Measurements from ENCODE around the gene CSF1R. TPM values are rescaled to one million over a fixed set of nuclear protein-coding genes. Genes with fewer than 3 reads are reported as not detected.

CSF1R gene
- polyA plus RNA-seq, 2 of the 4 experiments (the other 2 are of a cell fraction), result 0.06 TPM; not detected in 1

DNA sequence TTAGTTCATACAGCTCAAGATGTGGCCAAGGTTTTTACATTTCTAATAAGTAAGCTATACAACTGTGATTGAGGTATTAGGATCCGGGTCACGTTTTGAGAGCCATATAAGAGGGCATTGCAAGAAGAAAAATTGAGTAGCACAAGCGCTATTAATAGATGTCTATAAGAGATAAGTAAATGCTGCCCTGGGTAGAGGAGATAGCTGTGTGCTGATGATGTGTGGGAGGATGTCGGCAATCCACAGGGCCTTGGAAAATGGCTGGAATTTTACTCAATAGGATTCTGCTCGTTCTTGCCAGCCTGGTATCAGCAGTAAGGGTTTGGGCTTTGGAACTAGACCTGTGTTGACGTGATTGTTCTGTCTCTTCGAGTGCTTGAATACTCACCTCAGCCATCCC, 41.6 kb downstream of the CSF1R start:
- Histone ChIP-seq H3K4me1 (no peaks in the 10 kb centered on the region), H3K4me2 (no peak overlapping the region), H3K27ac (no peak overlapping the region), H3K9me3 (no peaks in the 10 kb centered on the region), H3K4me3 (no peak overlapping the region)
- ChIA-PET CTCF (interaction anchor here (0.6 to 1.7 kb wide), 4 partner anchors 8 to 83 kb away, joined by 3 to 8 read pairs (median 3); no protein-coding TSS in a partner anchor), POLR2A (no interaction called here)
- FAIRE-seq (no peak), DNase-seq (ENCODE audit: low read depth in 1 of 2, low spot score in 1 of 2) (no peak), ATAC-seq (no peak)
- no peak for TF ChIP-seq HDAC2 (IDR thresholded peaks at IDR 0.05)
- TF ChIP-seq TP53 (CRISPR knock-in tag; IDR thresholded peaks at IDR 0.05), result no peak
- TF ChIP-seq RCOR1 (IDR thresholded peaks at IDR 0.05; ENCODE audit: low read depth, low read length), result no peak
- TF ChIP-seq, protein P1, sequence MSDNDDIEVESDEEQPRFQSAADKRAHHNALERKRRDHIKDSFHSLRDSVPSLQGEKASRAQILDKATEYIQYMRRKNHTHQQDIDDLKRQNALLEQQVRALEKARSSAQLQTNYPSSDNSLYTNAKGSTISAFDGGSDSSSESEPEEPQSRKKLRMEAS (IDR thresholded peaks at IDR 0.05), result no peak
- TF ChIP-seq CEBPB (IDR thresholded peaks at IDR 0.05), result no peak
- TF ChIP-seq FOSB (CRISPR knock-in tag; IDR thresholded peaks at IDR 0.05), result no peak
- TF ChIP-seq, protein P2, sequence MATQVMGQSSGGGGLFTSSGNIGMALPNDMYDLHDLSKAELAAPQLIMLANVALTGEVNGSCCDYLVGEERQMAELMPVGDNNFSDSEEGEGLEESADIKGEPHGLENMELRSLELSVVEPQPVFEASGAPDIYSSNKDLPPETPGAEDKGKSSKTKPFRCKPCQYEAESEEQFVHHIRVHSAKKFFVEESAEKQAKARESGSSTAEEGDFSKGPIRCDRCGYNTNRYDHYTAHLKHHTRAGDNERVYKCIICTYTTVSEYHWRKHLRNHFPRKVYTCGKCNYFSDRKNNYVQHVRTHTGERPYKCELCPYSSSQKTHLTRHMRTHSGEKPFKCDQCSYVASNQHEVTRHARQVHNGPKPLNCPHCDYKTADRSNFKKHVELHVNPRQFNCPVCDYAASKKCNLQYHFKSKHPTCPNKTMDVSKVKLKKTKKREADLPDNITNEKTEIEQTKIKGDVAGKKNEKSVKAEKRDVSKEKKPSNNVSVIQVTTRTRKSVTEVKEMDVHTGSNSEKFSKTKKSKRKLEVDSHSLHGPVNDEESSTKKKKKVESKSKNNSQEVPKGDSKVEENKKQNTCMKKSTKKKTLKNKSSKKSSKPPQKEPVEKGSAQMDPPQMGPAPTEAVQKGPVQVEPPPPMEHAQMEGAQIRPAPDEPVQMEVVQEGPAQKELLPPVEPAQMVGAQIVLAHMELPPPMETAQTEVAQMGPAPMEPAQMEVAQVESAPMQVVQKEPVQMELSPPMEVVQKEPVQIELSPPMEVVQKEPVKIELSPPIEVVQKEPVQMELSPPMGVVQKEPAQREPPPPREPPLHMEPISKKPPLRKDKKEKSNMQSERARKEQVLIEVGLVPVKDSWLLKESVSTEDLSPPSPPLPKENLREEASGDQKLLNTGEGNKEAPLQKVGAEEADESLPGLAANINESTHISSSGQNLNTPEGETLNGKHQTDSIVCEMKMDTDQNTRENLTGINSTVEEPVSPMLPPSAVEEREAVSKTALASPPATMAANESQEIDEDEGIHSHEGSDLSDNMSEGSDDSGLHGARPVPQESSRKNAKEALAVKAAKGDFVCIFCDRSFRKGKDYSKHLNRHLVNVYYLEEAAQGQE (IDR thresholded peaks at IDR 0.05), result no peak
- TF ChIP-seq, protein P3, sequence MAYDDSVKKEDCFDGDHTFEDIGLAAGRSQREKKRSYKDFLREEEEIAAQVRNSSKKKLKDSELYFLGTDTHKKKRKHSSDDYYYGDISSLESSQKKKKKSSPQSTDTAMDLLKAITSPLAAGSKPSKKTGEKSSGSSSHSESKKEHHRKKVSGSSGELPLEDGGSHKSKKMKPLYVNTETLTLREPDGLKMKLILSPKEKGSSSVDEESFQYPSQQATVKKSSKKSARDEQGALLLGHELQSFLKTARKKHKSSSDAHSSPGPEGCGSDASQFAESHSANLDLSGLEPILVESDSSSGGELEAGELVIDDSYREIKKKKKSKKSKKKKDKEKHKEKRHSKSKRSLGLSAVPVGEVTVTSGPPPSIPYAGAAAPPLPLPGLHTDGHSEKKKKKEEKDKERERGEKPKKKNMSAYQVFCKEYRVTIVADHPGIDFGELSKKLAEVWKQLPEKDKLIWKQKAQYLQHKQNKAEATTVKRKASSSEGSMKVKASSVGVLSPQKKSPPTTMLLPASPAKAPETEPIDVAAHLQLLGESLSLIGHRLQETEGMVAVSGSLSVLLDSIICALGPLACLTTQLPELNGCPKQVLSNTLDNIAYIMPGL (CRISPR knock-in tag; IDR thresholded peaks at IDR 0.05; ENCODE audit: borderline replicate concordance), result no peak
- TF ChIP-seq, protein P4, sequence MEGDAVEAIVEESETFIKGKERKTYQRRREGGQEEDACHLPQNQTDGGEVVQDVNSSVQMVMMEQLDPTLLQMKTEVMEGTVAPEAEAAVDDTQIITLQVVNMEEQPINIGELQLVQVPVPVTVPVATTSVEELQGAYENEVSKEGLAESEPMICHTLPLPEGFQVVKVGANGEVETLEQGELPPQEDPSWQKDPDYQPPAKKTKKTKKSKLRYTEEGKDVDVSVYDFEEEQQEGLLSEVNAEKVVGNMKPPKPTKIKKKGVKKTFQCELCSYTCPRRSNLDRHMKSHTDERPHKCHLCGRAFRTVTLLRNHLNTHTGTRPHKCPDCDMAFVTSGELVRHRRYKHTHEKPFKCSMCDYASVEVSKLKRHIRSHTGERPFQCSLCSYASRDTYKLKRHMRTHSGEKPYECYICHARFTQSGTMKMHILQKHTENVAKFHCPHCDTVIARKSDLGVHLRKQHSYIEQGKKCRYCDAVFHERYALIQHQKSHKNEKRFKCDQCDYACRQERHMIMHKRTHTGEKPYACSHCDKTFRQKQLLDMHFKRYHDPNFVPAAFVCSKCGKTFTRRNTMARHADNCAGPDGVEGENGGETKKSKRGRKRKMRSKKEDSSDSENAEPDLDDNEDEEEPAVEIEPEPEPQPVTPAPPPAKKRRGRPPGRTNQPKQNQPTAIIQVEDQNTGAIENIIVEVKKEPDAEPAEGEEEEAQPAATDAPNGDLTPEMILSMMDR (IDR thresholded peaks at IDR 0.05), result no peak
- TF ChIP-seq, protein P5, sequence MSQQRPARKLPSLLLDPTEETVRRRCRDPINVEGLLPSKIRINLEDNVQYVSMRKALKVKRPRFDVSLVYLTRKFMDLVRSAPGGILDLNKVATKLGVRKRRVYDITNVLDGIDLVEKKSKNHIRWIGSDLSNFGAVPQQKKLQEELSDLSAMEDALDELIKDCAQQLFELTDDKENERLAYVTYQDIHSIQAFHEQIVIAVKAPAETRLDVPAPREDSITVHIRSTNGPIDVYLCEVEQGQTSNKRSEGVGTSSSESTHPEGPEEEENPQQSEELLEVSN (IDR thresholded peaks at IDR 0.05; ENCODE audit: borderline replicate concordance, low read depth), result no peak
- no peak for TF ChIP-seq ESRRA (IDR thresholded peaks at IDR 0.05; ENCODE audit: borderline replicate concordance, low read length)
- TF ChIP-seq, protein P6, sequence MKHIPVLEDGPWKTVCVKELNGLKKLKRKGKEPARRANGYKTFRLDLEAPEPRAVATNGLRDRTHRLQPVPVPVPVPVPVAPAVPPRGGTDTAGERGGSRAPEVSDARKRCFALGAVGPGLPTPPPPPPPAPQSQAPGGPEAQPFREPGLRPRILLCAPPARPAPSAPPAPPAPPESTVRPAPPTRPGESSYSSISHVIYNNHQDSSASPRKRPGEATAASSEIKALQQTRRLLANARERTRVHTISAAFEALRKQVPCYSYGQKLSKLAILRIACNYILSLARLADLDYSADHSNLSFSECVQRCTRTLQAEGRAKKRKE (CRISPR knock-in tag; IDR thresholded peaks at IDR 0.05; ENCODE audit: low read depth), result no peak
- WGBS (ENCODE audit: missing lambda C conversion rate), result 87% methylated on average over 7 of the region's 7 CpGs

DNA sequence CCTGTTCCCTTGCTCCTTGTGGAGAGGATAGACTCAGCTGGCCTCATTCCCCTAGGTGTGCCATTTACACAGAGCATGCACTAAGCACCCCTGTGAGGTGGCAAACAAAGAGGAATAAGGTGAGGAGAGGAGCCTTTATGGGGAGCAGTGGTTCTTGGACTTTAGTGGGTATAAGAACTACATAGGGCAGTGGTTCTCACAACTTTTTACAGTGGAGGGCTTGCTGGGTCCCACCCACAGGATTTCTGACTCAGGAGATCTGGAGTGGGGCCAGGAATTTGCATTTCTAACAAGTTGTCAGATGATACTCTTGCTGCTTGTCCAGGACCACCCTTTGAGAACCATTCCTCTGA, 42.0 kb downstream of the CSF1R start:
- Histone ChIP-seq H3K9me3 (no peaks in the 10 kb centered on the region), H3K4me1 (no peaks in the 10 kb centered on the region), H3K4me3 (no peak overlapping the region), H3K4me2 (no peak overlapping the region), H3K27ac (no peak overlapping the region)
- no peak for DNase-seq (ENCODE audit: low read depth in 1 of 2, low spot score in 1 of 2)
- ATAC-seq, result no peak
- CTCF ChIA-PET, result interaction anchor here (1.5 kb wide), 1 partner anchor 10 kb away, joined by 3 read pairs; no protein-coding TSS in a partner anchor
- FAIRE-seq, result no peak
- POLR2A ChIA-PET, result no interaction called here
- TF ChIP-seq NR3C1 (IDR thresholded peaks at IDR 0.05) (no peak), RFX5 (IDR thresholded peaks at IDR 0.05) (no peak), RAD21 (conservative IDR thresholded peaks at IDR 0.05 in 1 of 2, IDR thresholded peaks at IDR 0.05 in 1 of 2) (no peak), RNF2 (IDR thresholded peaks at IDR 0.05; ENCODE audit: borderline replicate concordance, low read depth) (no peak), SMC3 (IDR thresholded peaks at IDR 0.05) (no peak), SREBF2 (IDR thresholded peaks at IDR 0.05) (no peak), JUNB (IDR thresholded peaks at IDR 0.05) (no peak), JUN (IDR thresholded peaks at IDR 0.05) (no peak), ZNF302 (CRISPR knock-in tag; IDR thresholded peaks at IDR 0.05) (no peak), CBX2 (IDR thresholded peaks at IDR 0.05; ENCODE audit: borderline replicate concordance, low read depth) (no peak)
- TF ChIP-seq, protein P4 (IDR thresholded peaks at IDR 0.05), result no peak
- TF ChIP-seq, protein P7, sequence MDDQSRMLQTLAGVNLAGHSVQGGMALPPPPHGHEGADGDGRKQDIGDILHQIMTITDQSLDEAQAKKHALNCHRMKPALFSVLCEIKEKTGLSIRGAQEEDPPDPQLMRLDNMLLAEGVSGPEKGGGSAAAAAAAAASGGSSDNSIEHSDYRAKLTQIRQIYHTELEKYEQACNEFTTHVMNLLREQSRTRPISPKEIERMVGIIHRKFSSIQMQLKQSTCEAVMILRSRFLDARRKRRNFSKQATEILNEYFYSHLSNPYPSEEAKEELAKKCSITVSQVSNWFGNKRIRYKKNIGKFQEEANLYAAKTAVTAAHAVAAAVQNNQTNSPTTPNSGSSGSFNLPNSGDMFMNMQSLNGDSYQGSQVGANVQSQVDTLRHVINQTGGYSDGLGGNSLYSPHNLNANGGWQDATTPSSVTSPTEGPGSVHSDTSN (IDR thresholded peaks at IDR 0.05), result no peak
- TF ChIP-seq, protein P8, sequence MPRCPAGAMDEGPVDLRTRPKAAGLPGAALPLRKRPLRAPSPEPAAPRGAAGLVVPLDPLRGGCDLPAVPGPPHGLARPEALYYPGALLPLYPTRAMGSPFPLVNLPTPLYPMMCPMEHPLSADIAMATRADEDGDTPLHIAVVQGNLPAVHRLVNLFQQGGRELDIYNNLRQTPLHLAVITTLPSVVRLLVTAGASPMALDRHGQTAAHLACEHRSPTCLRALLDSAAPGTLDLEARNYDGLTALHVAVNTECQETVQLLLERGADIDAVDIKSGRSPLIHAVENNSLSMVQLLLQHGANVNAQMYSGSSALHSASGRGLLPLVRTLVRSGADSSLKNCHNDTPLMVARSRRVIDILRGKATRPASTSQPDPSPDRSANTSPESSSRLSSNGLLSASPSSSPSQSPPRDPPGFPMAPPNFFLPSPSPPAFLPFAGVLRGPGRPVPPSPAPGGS (IDR thresholded peaks at IDR 0.05), result no peak

Data from A549 (cell line).